MV-4-11 (cell line): ENCODE data around the gene MLC1.

ENCODE experiments used
- DNase-seq: peaks from one replicate; lab custom pipeline; 2025; lab: John Stamatoyannopoulos, UW

MLC1 gene

DNA sequence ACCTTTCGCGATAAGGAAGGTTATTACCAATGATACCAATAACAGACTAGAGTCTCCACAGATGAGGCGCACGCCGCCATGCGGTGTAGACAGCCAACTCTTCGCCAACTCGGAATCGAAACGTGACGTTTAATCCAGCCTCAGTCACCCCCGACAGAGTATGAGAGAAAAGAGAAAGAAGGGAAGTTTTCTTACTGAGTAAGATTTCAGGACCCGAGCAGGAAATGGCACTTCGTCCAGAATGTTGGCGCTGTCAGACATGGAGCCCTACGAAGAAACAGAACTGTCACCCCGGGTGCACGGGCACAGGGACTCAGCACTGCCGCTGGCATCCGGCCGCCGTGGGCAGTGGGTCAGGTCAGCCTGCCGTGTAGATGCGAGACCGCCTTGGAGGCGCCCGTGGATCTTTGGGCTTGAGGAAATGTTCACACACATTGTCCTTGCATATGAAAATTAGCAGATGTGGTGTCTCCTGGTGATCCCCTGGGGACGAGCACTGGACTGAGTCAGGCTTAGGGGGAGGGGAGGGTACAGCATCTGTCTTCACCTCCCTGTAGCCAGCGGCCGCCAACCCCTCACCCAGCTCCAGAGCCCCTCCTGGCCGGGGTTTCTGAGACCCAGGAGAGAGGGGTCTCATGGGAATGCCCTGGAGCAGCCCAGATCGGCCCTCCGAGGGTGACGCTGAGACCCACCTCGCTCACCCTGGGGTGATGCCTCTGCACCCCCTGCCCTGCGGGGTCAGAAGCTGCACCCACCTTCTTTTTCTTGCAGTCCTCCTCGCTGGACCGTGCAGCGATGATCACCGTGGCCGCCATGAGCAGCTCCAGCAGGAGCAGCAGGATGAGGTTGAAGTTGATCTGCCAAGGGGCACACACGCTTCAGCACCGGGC lies 8.3 kb downstream of the MLC1 start:
- DNase-seq: no peak

GRCh38 chr22:50074551-50075530 lies 10.4 kb downstream of the MLC1 start:
- DNase-seq: no peak

GRCh38 chr22:50074056-50074455 lies 11.2 kb downstream of the MLC1 start:
- no peak for DNase-seq

GRCh38 chr22:50072714-50073538 lies 12.3 kb downstream of the MLC1 start:
- DNase-seq: no peak

GRCh38 chr22:50072167-50072555 lies 13.1 kb downstream of the MLC1 start:
- DNase-seq: no peak

DNA sequence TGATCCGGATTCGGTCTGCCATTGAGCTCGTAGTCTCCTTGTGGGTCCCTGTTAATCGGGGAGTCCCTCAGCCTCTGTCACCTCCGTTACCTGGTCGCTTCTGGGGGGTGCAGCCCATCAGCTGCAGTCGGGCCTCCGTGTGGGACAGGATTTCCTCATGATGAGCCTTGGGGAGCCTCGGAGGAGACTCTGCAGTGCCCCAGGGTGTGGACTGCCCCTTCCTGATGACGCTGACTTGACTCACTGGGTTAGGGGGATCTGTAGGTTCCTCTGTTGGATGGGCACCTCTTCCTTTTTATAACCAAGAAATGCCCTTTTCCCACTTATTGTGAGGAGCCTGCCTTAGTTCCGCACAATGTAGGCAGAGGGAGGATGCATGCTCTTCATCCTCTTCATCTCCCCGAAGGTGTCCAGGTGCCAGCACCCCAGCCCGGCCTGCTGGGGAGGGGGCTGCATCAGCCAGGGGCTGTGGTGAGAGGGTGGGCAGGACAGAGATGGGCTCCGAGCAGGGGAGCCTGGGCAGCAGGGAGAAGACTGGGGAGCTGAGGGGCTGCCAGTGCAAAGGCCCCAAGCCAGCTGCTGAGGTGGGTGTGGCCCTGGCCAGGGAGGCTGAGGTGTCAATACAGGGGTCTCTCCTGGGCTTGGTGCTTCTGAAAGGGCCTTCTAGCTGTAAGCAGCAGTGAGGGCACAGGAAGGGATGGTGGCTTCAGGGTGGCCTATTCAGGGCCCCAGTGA lies 13.6 kb downstream of the MLC1 start:
- no peak for DNase-seq

DNA sequence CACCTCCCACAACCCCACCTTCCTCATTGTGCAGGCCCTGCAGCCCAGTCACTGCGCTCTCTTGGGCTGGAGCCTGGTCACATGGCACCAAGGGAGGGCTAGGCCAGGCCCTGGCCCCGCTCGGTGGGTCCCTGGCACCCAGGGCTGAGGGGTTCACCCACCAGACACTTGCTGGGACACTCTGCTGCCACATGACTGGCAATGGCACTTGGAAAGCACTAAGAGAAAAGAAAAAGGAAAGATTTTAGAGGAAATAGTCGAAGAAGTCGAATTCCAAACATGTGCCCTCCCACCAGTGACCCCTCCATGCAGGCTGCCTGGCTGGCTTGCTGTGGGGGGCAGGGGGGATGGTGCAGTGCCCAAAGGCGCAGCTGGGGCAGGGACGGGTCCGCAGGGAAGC lies 14.9 kb downstream of the MLC1 start:
- DNase-seq: no peak

GRCh38 chr22:50068096-50068495 lies 17.1 kb downstream of the MLC1 start:
- no peak for DNase-seq

DNA sequence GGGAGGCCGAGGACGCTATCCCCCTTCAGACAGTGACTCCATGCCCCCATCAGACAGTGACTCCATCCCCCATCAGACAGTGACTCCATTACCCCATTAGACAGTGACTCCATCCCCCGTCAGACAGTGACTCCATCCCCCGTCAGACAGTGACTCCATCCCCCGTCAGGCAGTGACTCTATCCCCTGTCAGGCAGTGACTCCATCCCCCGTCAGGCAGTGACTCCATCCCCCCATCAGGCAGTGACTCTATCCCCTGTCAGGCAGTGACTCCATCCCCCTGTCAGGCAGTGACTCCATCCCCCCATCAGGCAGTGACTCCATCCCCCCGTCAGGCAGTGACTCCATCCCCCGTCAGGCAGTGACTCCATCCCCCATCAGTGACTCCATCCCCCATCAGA lies 18.0 kb downstream of the MLC1 start:
- DNase-seq: no peak

DNA sequence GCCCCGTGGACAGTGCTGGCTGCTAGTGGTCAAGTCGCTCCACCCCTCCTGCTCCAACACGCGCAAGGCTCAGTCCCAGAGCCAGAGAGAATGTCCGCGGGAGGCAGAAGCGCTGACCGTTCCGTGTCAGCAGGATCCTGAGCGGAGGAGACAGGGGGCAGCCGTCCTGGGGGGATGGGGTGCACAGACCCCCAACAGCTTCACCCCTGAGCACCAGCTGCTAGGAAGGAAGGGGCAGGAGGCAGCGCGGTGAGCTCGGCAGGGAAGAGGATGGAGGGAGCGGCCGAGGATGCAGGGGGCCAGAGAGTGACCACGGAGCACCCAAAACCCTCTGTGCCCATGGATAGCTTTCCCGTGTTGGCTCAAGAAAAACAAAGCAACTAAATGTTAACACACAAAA lies 20.8 kb downstream of the MLC1 start:
- DNase-seq: no peak

- no peak for DNase-seq
Measured at GRCh38 chr22:50063589-50064393, 21.4 kb downstream of the MLC1 start.

- DNase-seq: no peak
Measured at GRCh38 chr22:50062509-50063135, 22.6 kb downstream of the MLC1 start.

DNA sequence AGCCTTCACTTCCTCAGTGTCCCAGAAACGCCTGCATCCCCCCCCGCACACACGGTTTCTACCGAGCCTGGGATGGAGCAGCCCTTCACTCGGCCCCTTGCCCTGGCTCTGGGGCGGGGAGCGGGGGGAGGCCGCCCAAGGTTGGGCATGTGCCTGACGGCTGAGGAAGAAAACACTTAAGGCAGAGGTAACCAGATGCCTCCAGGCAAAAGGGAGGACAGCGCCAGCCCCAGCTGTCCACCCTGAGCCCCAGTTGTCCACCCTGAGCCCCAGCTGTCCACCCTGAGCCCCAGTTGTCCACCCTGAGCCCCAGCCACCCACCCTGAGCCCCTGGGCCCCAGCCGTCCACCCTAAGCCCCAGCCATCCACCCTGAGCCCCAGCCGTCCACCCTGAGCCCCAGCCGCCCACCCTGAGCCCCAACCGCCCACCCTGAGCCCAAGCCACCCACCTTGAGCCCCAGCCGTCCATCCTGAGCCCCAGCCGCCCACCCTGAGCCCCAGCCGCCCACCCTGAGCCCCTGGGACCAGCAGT lies 23.3 kb downstream of the MLC1 start:
- no peak for DNase-seq

GRCh38 chr22:50061141-50061823 lies 23.9 kb downstream of the MLC1 start:
- DNase-seq: no peak

DNA sequence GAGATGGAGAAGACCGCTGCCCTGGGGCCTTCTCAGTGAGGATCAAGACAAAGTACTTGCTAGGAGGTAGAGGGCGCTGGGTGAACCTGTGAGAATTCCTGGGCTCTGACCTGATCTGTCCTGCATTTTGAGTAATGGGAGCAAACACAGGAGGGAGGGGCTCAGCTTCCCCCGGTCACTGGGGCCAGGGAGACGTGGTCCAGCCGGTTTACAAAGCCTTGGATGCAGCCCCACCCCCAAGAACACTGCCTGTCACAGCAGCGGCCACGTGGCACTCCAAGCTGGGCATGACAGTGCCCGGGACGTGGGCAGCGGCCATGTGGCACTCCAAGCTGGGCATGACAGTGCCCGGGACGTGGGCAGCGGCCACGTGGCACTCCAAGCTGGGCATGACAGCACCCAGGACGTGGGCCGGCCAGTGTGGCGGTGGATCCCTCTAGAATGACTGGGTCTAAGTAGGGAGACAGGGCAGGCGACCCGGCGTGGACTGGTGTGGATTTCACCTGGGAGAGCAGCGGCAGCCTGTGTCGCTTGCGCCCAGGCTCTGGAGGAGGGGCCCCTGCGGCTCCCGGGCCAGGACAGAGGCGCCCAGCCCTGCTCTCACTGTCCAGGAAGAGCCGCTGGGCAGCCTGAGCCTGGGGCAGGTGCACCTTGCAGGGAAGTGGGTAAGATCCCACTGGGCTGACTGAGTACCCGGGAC lies 24.6 kb downstream of the MLC1 start:
- no peak for DNase-seq

GRCh38 chr22:50059881-50060262 lies 25.4 kb downstream of the MLC1 start:
- DNase-seq: no peak

DNA sequence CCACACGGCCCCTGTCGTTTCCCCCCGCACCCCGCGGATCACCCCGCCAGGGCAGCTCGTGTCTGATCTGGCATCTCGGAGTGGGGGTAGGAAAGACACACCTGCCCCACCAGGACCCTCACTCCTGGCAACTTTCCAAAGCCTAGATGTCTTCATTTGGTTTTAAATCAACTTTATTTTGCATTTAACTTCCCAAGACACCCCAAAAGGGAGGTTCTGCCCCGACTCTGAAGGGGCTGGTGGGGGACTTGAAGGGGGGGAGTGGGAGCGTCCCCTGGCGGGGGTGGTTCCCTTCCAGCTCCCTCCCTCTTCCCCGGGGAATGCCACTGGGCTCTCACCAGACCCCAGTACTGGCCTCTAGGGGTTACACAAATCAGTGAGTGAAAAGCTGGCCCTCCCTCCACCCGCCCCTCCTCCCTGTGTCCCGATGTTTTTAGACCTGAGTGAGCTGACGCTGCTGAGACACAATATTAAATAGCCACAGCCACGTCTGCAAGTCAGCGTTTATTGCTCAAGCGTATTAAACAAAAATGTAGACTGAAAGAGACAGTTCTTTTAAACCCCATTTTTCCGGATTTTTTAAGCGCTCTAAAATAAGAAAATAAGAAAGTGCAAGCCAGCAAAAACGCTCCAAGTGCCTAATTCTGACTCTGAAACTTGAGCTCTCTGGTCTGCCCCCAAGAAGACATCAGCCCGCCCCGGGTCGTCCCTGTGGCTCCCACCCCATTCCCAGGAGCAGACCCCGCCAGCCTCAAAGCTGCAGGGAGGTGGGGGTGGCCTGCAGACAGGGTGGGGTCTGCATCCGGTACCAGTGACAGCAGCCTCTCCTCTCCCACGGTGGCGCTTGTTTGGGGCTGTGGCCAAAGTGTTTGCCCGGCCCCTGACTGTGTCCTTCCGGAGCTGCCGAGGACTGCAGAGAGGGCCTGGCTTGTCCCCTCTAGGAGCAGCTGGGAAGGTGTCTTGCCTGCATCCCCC lies 26.0 kb downstream of the MLC1 start:
- DNase-seq: no peak
